Caco-2 (cell line): Measurements from ENCODE around the gene NECTIN1. TPM values are rescaled to one million over a fixed set of nuclear protein-coding genes. Genes with fewer than 3 reads are reported as not detected.
A peak's percentile ranks its signal among the peaks of the same experiment; 100 is the strongest.

Experiments
- BruUV-seq: library from RNA; stranded (reverse); fragments of 400-500 nt; replicated peaks from 2 replicates; lab custom pipeline; 2021; lab: Mats Ljungman, UMichigan
- CTCF ChIA-PET: fragments of 300-600 bp; sonication (Branson Sonifier 250); formaldehyde crosslinking; loops from one replicate; lab custom pipeline; 2022; ENCODE audit warnings: antibody characterized with exemption; lab: Charles Lee
- POLR2A ChIA-PET: fragments of 300-600 bp; sonication (Branson Sonifier 250); formaldehyde crosslinking; loops from one replicate; lab custom pipeline; 2022; ENCODE audit warnings: antibody characterized with exemption; lab: Charles Lee
- DNase-seq, 2 experiments: peaks; one replicate each; pipeline versions ENCODE4 v3.0.0 to v3.0.0-alpha.2; 2020 to 2022
- H3K27me3 ChIP-seq: replicated peaks from 2 replicates; pipeline ENCODE4 v1.6.0; 2011; ENCODE audit warnings: low read length; ENCODE audit not compliant: control insufficient read depth, insufficient read depth
- H3K36me3 ChIP-seq: 2 replicates; pipeline ENCODE4 v1.5.1; 2011; ENCODE audit warnings: low read length; ENCODE audit not compliant: control insufficient read depth, insufficient read depth
- H3K4me1 ChIP-seq: fragments of 250-450 bp; sonication (Bioruptor Pico); 2 replicates; pipeline ENCODE4 v1.5.1; 2020; ENCODE audit warnings: mild to moderate bottlenecking
- H3K4me3 ChIP-seq: 2 replicates; pipeline ENCODE4 v1.5.1; 2011; ENCODE audit warnings: low read depth, mild to moderate bottlenecking, control low read depth, low read length
- H3K9me3 ChIP-seq: fragments of 250-450 bp; sonication (Bioruptor Pico); 2 replicates; pipeline ENCODE4 v1.5.1; 2020; ENCODE audit warnings: mild to moderate bottlenecking, moderate library complexity
- H3K27ac Mint-ChIP-seq: one replicate; pipeline ENCODE4 v1.8.0; 2022; ENCODE audit warnings: mixed read lengths; ENCODE audit not compliant: unreplicated experiment
- H3K27me3 Mint-ChIP-seq: one replicate; pipeline ENCODE4 v1.8.0; 2022; ENCODE audit warnings: mixed read lengths; ENCODE audit not compliant: insufficient read depth, unreplicated experiment
- H3K36me3 Mint-ChIP-seq: one replicate; pipeline ENCODE4 v1.8.0; 2022; ENCODE audit warnings: mild to moderate bottlenecking, mixed read lengths; ENCODE audit not compliant: insufficient read depth, unreplicated experiment
- H3K4me1 Mint-ChIP-seq: one replicate; pipeline ENCODE4 v1.8.0; 2022; ENCODE audit warnings: low read depth, mixed read lengths; ENCODE audit not compliant: unreplicated experiment
- H3K4me3 Mint-ChIP-seq: one replicate; pipeline ENCODE4 v1.8.0; 2022; ENCODE audit warnings: mild to moderate bottlenecking, moderate library complexity, mixed read lengths; ENCODE audit not compliant: unreplicated experiment
- H3K9me3 Mint-ChIP-seq: one replicate; pipeline ENCODE4 v1.8.0; 2022; ENCODE audit warnings: mixed read lengths; ENCODE audit not compliant: unreplicated experiment
- intact Hi-C: fragments of 100-400 bp; cut with micrococcal nuclease; formaldehyde crosslinking; loops from one replicate; pipeline ENCODE4 v1.10.0; 2022; ENCODE audit not compliant: unreplicated experiment
- total RNA-seq: library from RNA; stranded (reverse); gene quantifications from 2 replicates; pipeline ENCODE4 v1.2.3, GENCODE V29; 2022
- TF ChIP-seq, protein P1 (sequence below), 2 experiments: fragments of 200-600 bp in 1 of 2; IDR thresholded peaks; 1 replicate in 1 of 2; 2 replicates in 1 of 2; pipeline versions ENCODE4 v1.5.1 to v1.8.0; 2011 to 2022; ENCODE audit warnings: antibody characterized with exemption in 1 of 2, control low read depth in 1 of 2, inconsistent platforms in 1 of 2, low read depth in 1 of 2, low read length in 1 of 2, mild to moderate bottlenecking in 1 of 2, moderate library complexity in 1 of 2; ENCODE audit not compliant: insufficient read depth in 1 of 2, severe bottlenecking in 1 of 2, unreplicated experiment in 1 of 2

Gene NECTIN1
- total RNA-seq, 1 experiment from 2014 or later, result 60.1 TPM

DNA sequence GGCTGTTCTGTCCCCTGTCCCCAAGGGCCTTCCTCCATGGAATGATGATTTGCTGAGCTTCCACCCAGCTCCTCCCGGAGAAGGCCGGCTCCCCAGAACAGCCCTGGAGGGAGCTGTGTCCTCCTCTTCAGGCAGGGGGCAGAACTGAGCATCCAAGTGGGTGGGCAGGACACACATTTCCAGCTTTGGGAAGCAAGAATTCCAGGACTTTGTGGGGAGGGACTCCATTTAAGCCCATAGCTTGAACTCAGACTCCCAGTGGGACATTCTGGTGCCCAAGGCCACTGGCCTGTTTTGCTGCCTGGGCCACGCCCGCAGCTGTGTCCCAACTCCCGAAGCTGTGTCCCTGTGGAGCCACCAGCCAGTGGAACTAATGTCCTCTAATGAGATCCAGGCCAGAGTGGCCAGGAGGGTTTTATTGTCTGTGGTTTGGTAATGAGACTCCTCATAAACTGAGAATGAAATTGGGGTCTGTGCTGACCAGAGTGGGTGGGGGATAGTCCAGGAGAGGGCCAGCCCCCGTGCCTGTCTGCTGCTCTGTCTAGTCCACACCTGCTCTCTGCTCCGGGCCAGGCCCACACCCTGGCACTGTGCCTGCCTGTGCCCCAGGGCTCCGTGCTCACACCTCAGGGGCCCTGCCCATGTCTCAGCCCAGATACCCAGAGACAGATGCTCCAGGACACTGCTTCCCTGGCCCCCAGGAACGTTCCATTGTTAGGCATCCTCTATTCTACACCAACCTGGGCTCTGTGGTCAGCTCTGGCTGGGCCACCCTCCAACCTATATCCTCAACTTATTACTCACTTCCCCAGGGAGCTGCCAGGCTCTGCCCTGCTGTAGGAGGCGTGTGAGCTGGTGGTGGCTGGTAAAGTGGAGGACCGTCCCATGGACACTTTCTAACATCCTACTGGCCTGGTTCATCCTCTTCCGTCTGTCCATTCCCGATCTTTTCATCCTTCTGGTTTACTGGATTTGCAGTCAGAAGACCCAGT is 7.6 kb downstream of the NECTIN1 start:
- intact Hi-C loops, result no loop called here
- POLR2A ChIA-PET, result no interaction called here

DNA sequence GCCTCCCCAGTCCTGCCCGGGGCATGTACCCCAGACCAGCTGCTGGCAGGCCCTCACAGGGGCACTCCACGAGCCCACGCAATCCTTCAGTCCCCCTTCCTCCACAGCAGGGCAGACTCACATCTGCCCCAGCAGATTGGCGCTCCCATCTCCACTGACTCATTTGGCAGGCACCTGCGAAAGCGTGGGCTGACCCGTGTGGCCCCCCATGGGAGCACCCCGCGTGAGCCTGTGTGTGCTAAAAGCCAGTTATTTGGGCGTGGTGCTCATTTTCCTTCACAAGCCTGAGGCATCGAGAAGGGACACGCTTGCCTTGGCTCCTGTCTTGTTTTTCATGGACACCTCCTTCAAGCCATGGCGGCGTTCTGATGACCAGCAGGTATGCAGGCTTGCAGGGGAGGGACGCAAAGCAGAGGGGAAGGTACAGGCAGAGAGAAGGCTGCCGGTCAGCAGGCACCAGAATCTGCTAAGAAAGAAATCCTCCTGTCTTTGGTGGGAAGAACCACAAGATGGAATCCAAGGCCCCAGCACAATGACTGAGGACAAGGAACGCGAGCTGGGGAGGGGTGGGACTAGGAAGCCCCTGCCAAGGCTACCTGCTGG is 8.6 kb downstream of the NECTIN1 start:
- Histone ChIP-seq H3K27me3 (no peaks in the 10 kb centered on the region), H3K36me3 (no peaks in the 10 kb centered on the region), H3K4me1 (peaks cover 65% of the 10 kb centered on the region), H3K4me3 (no peak overlapping the region), H3K9me3 (no peaks in the 10 kb centered on the region)
- Mint-ChIP-seq H3K27ac (no peak overlapping the region), H3K9me3 (no peaks in the 10 kb centered on the region), H3K4me3 (no peak overlapping the region), H3K4me1 (peaks cover 48% of the 10 kb centered on the region), H3K36me3 (peaks cover 5% of the 10 kb centered on the region), H3K27me3 (no peaks in the 10 kb centered on the region)
- intact Hi-C loops, result no loop called here
- DNase-seq, result no peak
- TF ChIP-seq, protein P1, sequence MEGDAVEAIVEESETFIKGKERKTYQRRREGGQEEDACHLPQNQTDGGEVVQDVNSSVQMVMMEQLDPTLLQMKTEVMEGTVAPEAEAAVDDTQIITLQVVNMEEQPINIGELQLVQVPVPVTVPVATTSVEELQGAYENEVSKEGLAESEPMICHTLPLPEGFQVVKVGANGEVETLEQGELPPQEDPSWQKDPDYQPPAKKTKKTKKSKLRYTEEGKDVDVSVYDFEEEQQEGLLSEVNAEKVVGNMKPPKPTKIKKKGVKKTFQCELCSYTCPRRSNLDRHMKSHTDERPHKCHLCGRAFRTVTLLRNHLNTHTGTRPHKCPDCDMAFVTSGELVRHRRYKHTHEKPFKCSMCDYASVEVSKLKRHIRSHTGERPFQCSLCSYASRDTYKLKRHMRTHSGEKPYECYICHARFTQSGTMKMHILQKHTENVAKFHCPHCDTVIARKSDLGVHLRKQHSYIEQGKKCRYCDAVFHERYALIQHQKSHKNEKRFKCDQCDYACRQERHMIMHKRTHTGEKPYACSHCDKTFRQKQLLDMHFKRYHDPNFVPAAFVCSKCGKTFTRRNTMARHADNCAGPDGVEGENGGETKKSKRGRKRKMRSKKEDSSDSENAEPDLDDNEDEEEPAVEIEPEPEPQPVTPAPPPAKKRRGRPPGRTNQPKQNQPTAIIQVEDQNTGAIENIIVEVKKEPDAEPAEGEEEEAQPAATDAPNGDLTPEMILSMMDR (IDR thresholded peaks at IDR 0.05; ENCODE audit: insufficient read depth in 1 of 2, low read depth in 1 of 2, low read length in 1 of 2, severe bottlenecking in 1 of 2, unreplicated experiment in 1 of 2), result no peak
- POLR2A ChIA-PET, result no interaction called here
- CTCF ChIA-PET, result interaction anchor here (0.5 to 1.3 kb wide), 8 partner anchors 9 to 388 kb away, joined by 3 to 17 read pairs (median 4); partner anchors contain the start of gene NECTIN1
- no TSS peak for BruUV-seq

More for the DNA sequence above, 7.6 kb downstream of the NECTIN1 start:
- H3K36me3 Mint-ChIP-seq, result peaks cover 5% of the 10 kb centered on the region
- Histone ChIP-seq H3K9me3 (no peaks in the 10 kb centered on the region), H3K4me3 (no peak overlapping the region), H3K36me3 (no peaks in the 10 kb centered on the region), H3K27me3 (no peaks in the 10 kb centered on the region), H3K4me1 (peaks cover 56% of the 10 kb centered on the region)
- no TSS peak for BruUV-seq
- H3K27ac Mint-ChIP-seq, result no peak overlapping the region
- TF ChIP-seq, protein P1 (IDR thresholded peaks at IDR 0.05; ENCODE audit: insufficient read depth in 1 of 2, low read depth in 1 of 2, low read length in 1 of 2, severe bottlenecking in 1 of 2, unreplicated experiment in 1 of 2), result peak; percentile 40 to 63
- CTCF ChIA-PET, result interaction anchor here (0.5 to 1.3 kb wide), 10 partner anchors 8 to 387 kb away, joined by 3 to 17 read pairs (median 4); partner anchors contain the start of gene NECTIN1
- no peak overlapping the region for H3K4me3 Mint-ChIP-seq
- peak in 1 of 2 experiments; percentile 66 for DNase-seq
- no peaks in the 10 kb centered on the region for H3K9me3 Mint-ChIP-seq
- no peaks in the 10 kb centered on the region for H3K27me3 Mint-ChIP-seq
- peaks cover 57% of the 10 kb centered on the region for H3K4me1 Mint-ChIP-seq

DNA sequence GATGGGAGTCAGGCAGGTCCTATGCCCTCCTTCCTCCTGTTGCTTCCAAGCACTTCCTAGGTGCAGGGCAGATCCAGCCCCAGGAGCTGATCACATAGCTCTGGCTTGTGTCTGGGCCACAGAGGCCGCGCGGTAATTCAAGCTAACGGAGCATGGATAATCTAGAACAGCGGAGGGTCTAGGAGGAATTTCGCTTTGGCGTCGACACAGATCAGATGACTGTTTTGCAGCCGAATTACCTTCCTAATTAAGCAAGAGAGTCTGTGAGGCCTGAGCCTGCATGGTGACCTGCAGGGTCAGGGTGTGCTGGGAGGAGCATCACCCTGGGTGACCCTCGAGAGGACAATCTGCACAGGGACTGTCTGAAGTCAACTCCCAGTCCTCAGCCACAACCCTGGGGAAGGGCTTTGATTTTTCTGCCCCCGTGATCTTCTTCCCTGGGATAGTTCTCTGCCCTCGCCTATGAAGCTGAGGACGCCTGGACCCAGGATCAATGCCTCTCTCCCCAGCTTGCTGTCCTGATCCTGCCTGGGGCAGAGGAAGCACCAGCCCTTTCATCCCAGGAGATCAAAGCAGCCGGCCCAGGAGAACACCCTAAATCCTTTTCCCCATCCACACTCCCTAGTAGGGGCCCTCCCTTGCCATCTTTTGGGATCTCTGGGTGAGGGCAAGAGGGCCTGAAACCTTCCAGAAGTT is 11.0 kb downstream of the NECTIN1 start:
- TF ChIP-seq, protein P1 (IDR thresholded peaks at IDR 0.05; ENCODE audit: insufficient read depth in 1 of 2, low read depth in 1 of 2, low read length in 1 of 2, severe bottlenecking in 1 of 2, unreplicated experiment in 1 of 2), result no peak
- H3K27me3 Mint-ChIP-seq, result no peaks in the 10 kb centered on the region
- H3K4me3 Mint-ChIP-seq, result no peak overlapping the region
- Histone ChIP-seq H3K9me3 (no peaks in the 10 kb centered on the region), H3K27me3 (no peaks in the 10 kb centered on the region), H3K4me1 (peaks cover 66% of the 10 kb centered on the region), H3K36me3 (no peaks in the 10 kb centered on the region), H3K4me3 (no peak overlapping the region)
- H3K27ac Mint-ChIP-seq, result peak overlapping the region; percentile 38
- H3K9me3 Mint-ChIP-seq, result no peaks in the 10 kb centered on the region
- H3K4me1 Mint-ChIP-seq, result peaks cover 47% of the 10 kb centered on the region
- DNase-seq, result no peak
- intact Hi-C loops, result no loop called here
- ChIA-PET CTCF (interaction anchor here (0.6 to 0.8 kb wide), 3 partner anchors 11 to 451 kb away, joined by 3 to 7 read pairs (median 3); partner anchors contain the start of gene NECTIN1), POLR2A (no interaction called here)
- peaks cover 5% of the 10 kb centered on the region for H3K36me3 Mint-ChIP-seq
- BruUV-seq, result no TSS peak
